Aorta (tissue), 5 donors: ENCODE data around the gene BACH2. TPM values are rescaled to one million over a fixed set of nuclear protein-coding genes. Genes with fewer than 3 reads are reported as not detected.
"Not testable (repeated sequence)": the region's sequence is repeated elsewhere in the genome, so short reads cannot be mapped to it uniquely, and the experiment has no call there.

ENCODE experiments used
- ATAC-seq: fragments of 200-7000 bp; cut with Tn5 transposase; one replicate; pipeline ENCODE4 v1.9.1; 2022; ENCODE audit warnings: moderate library complexity; ENCODE audit not compliant: low FRiP score
- DNase-seq, 2 donors: peaks; one replicate each; pipeline ENCODE4 v3.0.0-alpha.2; 2020
- H3K27ac ChIP-seq, 2 donors: one replicate each; pipeline ENCODE4 v1.5.1; 2013; ENCODE audit warnings: low read length in 2 of 2, mild to moderate bottlenecking in 2 of 2, moderate library complexity in 2 of 2, control low read depth in 1 of 2, inconsistent platforms in 1 of 2, low read depth in 1 of 2
- H3K27me3 ChIP-seq, 2 donors: one replicate each; pipeline ENCODE4 v1.6.1; 2013; ENCODE audit warnings: control low read depth in 1 of 2, low read length in 1 of 2, mild to moderate bottlenecking in 1 of 2, moderate library complexity in 1 of 2; ENCODE audit not compliant: insufficient read depth in 2 of 2, control insufficient read depth in 1 of 2
- H3K36me3 ChIP-seq, 2 donors: one replicate each; pipeline ENCODE4 v1.6.1; 2013; ENCODE audit warnings: control low read depth in 1 of 2, low read length in 1 of 2, mild to moderate bottlenecking in 1 of 2; ENCODE audit not compliant: insufficient read depth in 2 of 2, control insufficient read depth in 1 of 2
- H3K4me1 ChIP-seq, 2 donors: one replicate each; pipeline ENCODE4 v1.6.1; 2013; ENCODE audit warnings: low read length in 2 of 2, control low read depth in 1 of 2, mild to moderate bottlenecking in 1 of 2, moderate library complexity in 1 of 2; ENCODE audit not compliant: insufficient read depth in 2 of 2, control insufficient read depth in 1 of 2
- H3K4me3 ChIP-seq, 2 donors: one replicate each; pipeline ENCODE4 v1.5.1; 2013; ENCODE audit warnings: low read length in 2 of 2, control low read depth in 1 of 2, mild to moderate bottlenecking in 1 of 2
- H3K9me3 ChIP-seq: one replicate; pipeline ENCODE4 v1.6.1; 2013; ENCODE audit warnings: mild to moderate bottlenecking, low read length; ENCODE audit not compliant: control insufficient read depth
- WGBS, 2 donors: extraction: QIAGEN DNeasy Blood & Tissue Kit; methylation state at CpG; one replicate each; pipeline ENCODE4 v1.1.7; 2013; 5-methylcytosine and 5-hydroxymethylcytosine counted together
- intact Hi-C, 2 donors: fragments of 100-400 bp; cut with DNase I; formaldehyde crosslinking; loops; one replicate each; pipeline versions ENCODE4 v1.14.2 to v1.15.0; 2022
- polyA plus RNA-seq, 2 donors: library from polyadenylated mRNA; stranded (reverse); fragments of 200-250 nt; gene quantifications; one replicate each; pipeline ENCODE4 v1.2.3, GENCODE V29; 2013
- total RNA-seq, 2 donors: library from RNA; stranded (reverse); fragmentation: NEBNext Ultra II Directional; extraction: Animal tissue kit (Norgen Biotek cat#: 25700); gene quantifications; one replicate each; pipeline ENCODE4 v1.2.1, GENCODE V29; 2021
- donor health status: healthy with polysubstance abuse.
- donor health status: Bipolar disorder and iron deficiency.
- donor health status: DM: no; HTN: no; CAD: no.
- donor health status: DM: no; HTN: no; CAD: no.
- donor health status: DM: yes; HTN: yes; CAD: no.

Gene BACH2
- total and polyA plus RNA-seq, 4 donors = 0.36 to 22.2 (median 6.1) TPM

DNA sequence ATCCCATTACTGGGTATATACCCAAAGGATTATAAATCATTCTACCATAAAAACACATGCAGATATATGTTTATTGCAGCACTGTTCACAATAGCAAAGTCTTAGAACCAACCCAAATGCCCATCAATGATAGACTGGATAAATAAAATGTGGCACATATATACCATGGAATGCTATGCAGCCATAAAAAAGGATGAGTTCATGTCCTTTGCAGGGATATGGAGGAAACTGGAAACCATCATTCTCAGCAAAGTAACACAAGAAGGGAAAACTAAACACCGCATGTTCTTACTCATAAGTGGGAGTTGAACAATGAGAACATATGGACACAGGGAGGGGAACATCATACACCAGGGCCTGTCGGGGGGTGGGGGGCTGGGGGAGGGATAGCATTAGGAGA lies 88.0 kb downstream of the BACH2 start:
- ATAC-seq = not testable (repeated sequence)

DNA sequence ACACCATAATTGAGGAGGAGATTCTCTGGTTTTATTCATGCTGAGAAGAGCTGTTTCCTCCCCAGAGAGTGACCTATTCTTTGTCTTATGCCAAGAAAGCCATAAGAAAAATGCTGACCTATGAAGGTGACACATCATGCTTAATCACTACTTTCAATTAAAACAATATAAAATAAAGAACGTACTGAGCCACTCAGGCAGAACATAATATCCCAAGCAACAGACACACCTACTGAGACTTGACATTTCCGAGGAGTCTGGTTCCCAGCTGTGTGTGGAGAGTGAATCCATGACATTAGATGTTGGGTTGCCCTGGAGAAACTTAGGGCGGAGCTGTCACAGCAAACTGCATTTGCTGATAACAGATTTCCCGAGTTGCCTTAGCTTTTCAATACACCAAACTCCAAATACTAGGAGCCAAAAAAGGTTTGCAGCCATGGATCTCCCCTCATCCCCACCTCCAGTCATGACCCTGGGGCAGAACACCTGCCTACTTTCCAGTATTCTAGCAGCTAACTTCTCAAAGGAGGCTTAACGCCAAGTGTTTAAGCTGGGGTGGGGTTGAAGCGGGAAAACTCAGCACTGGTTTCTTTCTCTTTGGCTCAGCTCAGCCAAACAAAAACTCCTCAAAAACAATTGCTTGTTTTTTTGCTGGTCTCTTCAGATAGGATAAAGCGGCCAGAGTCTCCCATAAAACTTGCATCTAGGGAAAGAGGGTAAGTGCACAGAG lies 92.2 kb downstream of the BACH2 start:
- Histone ChIP-seq H3K27me3 (no peaks in the 10 kb centered on the region), H3K27ac (no peak overlapping the region), H3K4me1 (no peaks in the 10 kb centered on the region), H3K36me3 (peaks cover 2 to 7% of the 10 kb centered on the region in 2 donors), H3K9me3 (no peaks in the 10 kb centered on the region), H3K4me3 (no peak overlapping the region)
- 86 to 87% methylated on average over 7 of the region's 7 CpGs for WGBS, 2 donors
- ATAC-seq (no peak), DNase-seq (no peak)
- intact Hi-C loops = no loop called here

More for the DNA sequence above, 88.0 kb downstream of the BACH2 start:
- H3K27ac ChIP-seq, H3K27me3 ChIP-seq, H3K9me3 ChIP-seq, H3K36me3 ChIP-seq, intact Hi-C loops, DNase-seq, H3K4me1 ChIP-seq, H3K4me3 ChIP-seq: not testable (repeated sequence)
- WGBS, 2 donors = 83 to 99% methylated on average over 2 of the region's 2 CpGs

- intact Hi-C loops = no loop called here
- no peak overlapping the region for H3K4me3 ChIP-seq
- ATAC-seq (no peak), DNase-seq (no peak)
- H3K36me3 ChIP-seq = peaks cover 2 to 7% of the 10 kb centered on the region in 2 donors
- H3K4me1 ChIP-seq = no peaks in the 10 kb centered on the region
- WGBS, 2 donors = 82 to 83% methylated on average over 5 of the region's 5 CpGs
- H3K27ac ChIP-seq = no peak overlapping the region
- H3K9me3 ChIP-seq = no peaks in the 10 kb centered on the region
- H3K27me3 ChIP-seq = no peaks in the 10 kb centered on the region
These were observed 93.0 kb downstream of the BACH2 start for GRCh38 chr6:90203672-90204071.

DNA sequence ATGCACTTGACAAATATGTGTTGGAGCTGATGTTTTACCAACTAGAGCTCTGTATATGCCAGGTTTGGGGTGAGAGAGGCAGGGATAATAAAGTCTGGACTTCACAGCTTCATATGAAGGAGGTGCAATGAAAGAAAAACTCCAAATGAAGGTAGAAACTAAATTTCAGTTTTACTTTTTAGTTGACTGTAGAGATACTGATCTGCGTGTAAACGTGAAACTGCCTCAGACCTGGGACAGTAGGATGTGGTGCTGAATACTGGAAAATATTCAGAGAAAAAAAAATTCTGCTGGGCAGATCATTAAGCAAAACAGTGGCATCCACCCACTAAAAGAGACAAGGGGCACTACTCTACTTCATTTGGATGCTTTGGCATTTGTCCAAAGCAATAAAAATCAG lies 94.5 kb downstream of the BACH2 start:
- H3K4me1 ChIP-seq = no peaks in the 10 kb centered on the region
- peaks cover 2 to 7% of the 10 kb centered on the region in 2 donors for H3K36me3 ChIP-seq
- H3K9me3 ChIP-seq = no peaks in the 10 kb centered on the region
- 80 to 86% methylated on average over 2 of the region's 2 CpGs for WGBS, 2 donors
- no peak overlapping the region for H3K27ac ChIP-seq
- ATAC-seq (no peak), DNase-seq (no peak)
- no peaks in the 10 kb centered on the region for H3K27me3 ChIP-seq
- H3K4me3 ChIP-seq = no peak overlapping the region
- intact Hi-C loops = no loop called here

DNA sequence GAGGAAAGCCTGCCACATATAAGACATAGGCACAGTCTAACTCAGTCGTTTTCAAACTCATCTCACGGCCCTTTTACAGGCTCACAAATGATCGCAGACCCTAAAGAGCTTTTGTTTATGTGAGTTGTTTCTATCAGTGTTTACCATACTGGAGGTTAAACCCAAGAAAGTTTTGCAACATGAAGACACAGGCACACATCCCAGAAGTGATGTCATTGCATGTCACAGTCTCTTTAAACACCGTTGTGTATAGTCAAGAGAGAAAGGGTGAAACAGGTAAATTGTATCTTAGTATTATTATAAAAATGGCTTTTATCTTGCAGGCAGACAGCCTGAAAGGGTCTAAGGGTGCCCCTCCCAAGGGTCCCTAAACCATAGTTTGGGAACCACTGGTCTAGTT lies 96.7 kb downstream of the BACH2 start:
- 85% methylated on average over 4 of the region's 4 CpGs for WGBS, 2 donors
- Histone ChIP-seq H3K27ac (no peak overlapping the region), H3K36me3 (peaks cover under 1 to 4% of the 10 kb centered on the region in 2 donors), H3K27me3 (no peaks in the 10 kb centered on the region), H3K9me3 (no peaks in the 10 kb centered on the region), H3K4me3 (no peak overlapping the region), H3K4me1 (peaks cover 0 to 6% of the 10 kb centered on the region in 2 donors)
- DNase-seq (no peak), ATAC-seq (no peak)
- intact Hi-C loops = no loop called here

DNA sequence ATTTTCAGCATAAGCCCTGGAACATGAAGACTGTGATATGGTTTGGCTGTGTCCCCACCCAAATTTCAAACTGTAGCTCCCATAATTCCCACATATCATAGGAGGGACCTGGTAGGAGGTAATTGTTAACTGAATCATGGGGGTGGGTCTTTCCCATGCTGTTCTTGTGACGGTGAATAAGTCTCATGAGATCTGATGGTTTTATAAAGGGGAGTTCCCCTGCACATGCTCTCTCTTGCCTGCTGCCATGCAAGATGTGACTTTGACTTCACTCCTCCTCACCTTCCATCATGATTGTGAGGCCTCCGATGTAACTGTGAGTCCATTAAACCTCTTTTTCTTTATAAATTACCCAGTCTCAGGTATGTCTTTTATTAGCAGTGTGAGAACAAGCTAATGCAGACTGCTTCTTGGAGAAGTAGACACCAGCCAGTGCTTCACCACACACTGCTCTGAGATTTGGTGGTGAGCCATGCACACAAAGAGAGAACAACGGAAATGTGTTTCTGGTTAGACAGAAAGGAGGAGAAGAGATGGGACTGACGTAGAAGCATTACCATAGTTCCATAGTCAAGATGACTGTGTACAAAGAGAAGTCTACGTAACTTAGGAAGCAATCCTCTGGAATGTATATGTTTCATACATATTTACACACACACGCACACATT lies 97.8 kb downstream of the BACH2 start:
- WGBS, 2 donors = 97% methylated on average over 6 of the region's 6 CpGs
- intact Hi-C loops = no loop called here

GRCh38 chr6:90197854-90198496 lies 98.7 kb downstream of the BACH2 start:
- Histone ChIP-seq H3K27me3 (no peaks in the 10 kb centered on the region), H3K36me3 (no peaks in the 10 kb centered on the region), H3K4me1 (peaks cover 0 to 6% of the 10 kb centered on the region in 2 donors), H3K9me3 (no peaks in the 10 kb centered on the region), H3K27ac (no peak overlapping the region), H3K4me3 (no peak overlapping the region)
- ATAC-seq (peak; percentile 34), DNase-seq (peak in 1 of 2 donors; percentile 53)
- 78 to 82% methylated on average over 8 of the region's 8 CpGs for WGBS, 2 donors
- intact Hi-C loops = no loop called here

More for the DNA sequence above, 97.8 kb downstream of the BACH2 start:
- DNase-seq = no peak
- Histone ChIP-seq H3K4me3 (no peak overlapping the region), H3K9me3 (no peaks in the 10 kb centered on the region), H3K4me1 (peaks cover 0 to 6% of the 10 kb centered on the region in 2 donors), H3K27ac (no peak overlapping the region), H3K36me3 (peaks cover 0 to 2% of the 10 kb centered on the region in 2 donors), H3K27me3 (no peaks in the 10 kb centered on the region)
- ATAC-seq = no peak

- intact Hi-C loops = no loop called here
- Histone ChIP-seq H3K4me3 (no peak overlapping the region), H3K27ac (no peak overlapping the region), H3K4me1 (peaks cover 0 to 6% of the 10 kb centered on the region in 2 donors), H3K9me3 (no peaks in the 10 kb centered on the region), H3K27me3 (no peaks in the 10 kb centered on the region), H3K36me3 (no peaks in the 10 kb centered on the region)
- ATAC-seq (no peak), DNase-seq (no peak)
- WGBS, 2 donors = 95 to 96% methylated on average over 9 of the region's 9 CpGs
These were observed 101.4 kb downstream of the BACH2 start for GRCh38 chr6:90195094-90195829.
